ENCODE data around the gene RALGAPB. TPM values are rescaled to one million over a fixed set of nuclear protein-coding genes. Genes with fewer than 3 reads are reported as not detected.

The RALGAPB gene
- total and polyA plus RNA-seq, 2 of the 13 experiments (the other 11 are each of a cell fraction or from before 2014, with no cell fraction given): 17.6 to 30.6 TPM

DNA sequence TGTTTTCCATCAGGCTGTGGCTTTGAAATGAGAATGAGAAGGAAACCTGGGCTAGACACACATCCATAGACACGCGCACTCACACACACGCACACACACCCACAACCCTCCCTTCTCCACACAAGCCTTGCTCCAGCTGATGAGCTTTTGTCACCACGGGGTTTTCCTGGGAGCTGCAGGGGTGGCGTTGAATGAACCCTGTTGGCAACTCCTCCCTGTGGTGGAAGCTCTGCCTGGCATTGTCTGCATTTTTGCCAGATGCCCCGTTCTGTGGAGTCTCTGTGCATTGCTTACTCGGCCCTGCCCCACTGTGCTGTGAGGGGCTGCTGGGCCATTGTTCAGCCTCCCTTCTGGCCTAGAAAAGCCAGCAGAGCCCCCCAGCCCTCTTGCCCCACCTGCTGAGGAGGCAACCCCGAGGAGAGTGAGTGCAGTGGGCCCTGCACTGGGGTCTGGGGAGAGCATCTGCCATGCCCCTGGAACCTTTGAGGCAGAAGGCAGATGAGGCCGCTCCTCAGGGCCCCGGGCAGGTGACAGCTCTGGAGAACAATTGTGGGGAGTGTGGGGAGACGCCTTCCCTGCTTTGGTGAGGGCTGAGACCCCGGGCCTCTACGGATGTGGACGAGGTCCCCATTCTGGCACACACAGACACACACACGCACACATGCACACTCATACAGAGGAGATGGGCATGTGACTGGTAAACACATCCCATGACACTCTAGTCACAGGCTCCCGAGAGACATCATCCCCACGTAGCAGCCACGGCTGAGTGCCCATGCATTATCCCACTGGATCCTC is 118.2 kb downstream of the RALGAPB start (continued):
- peak; percentile 19; the same call in 1 of the 2 replicates for TF ChIP-seq CENPT (CRISPR knock-in tag; IDR thresholded peaks at IDR 0.05; ENCODE audit: low read depth)
- TF ChIP-seq KDM5B (CRISPR knock-in tag; IDR thresholded peaks at IDR 0.05; ENCODE audit: borderline replicate concordance): no peak

DNA sequence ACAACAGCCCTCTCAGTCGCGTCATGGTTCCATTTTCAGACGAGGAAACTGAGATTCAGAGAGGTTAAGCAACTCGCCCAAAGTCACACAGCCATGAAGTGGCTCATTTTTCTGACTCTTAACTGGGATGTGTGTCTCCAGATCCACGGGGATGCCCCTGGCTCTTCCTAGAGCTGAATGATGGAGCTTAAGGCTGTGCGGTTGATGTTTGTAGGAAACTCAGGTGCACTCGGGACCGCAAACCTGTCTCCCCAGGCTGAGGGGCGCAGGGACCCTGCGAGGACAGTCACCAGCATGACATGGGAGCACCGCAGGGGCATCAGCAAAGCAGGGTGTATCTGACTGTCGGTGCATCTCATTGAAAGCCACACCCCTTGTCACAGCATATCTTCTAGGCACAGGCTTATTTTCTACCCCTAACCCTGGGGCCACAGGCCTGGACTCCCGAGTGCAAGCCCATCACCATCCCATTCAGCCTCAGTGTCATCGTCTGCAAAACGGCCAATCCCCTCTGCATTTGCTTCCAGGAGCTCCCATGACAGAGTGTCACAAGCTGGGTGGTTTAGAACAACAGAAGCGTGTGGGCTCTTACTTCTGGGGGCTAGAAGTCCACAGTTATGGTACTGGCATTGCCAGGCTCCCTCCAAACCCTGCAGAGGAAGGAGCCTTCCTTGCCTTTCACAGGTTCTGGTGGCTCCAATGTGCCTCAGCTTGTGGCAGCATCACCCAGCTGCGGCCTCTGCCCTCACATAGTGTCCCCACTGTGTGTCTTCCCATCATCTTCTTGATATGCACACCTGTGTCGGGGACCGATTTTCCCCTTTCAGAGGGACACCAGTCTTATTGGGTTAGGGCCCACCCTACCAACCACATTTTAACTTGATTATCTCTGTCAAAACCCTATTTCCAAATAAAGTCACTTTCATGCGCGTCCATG is 119.1 kb downstream of the RALGAPB start:
- Histone ChIP-seq H3K4me3 (replicated peaks in 1 of 3; ENCODE audit: insufficient read depth in 1 of 3, low read depth in 2 of 3, low read length in 3 of 3) (no peak overlapping the region), H4K20me1 (ENCODE audit: insufficient read depth, low read length) (no peaks in the 10 kb centered on the region), H3K27ac (ENCODE audit: extremely low read length, insufficient read depth, low read length) (no peak overlapping the region), H3K36me3 (replicated peaks in 1 of 2; ENCODE audit: control insufficient read depth in 1 of 2, insufficient read depth in 2 of 2, low read length in 2 of 2) (no peaks in the 10 kb centered on the region), H3K4me2 (ENCODE audit: low read depth, low read length) (no peak overlapping the region), H3K9ac (ENCODE audit: insufficient read depth, low read depth, low read length) (no peak overlapping the region), H3K4me1 (ENCODE audit: insufficient read depth, low read length) (peaks cover 24% of the 10 kb centered on the region; the same call in 1 of the 2 replicates), H3K79me2 (ENCODE audit: insufficient read depth, low read length) (no peaks in the 10 kb centered on the region), H3K9me3 (ENCODE audit: low read length) (no peaks in the 10 kb centered on the region), H3K27me3 (ENCODE audit: control insufficient read depth in 1 of 2, insufficient read depth in 2 of 2, low read length in 2 of 2) (peaks cover 2 to 31% of the 10 kb centered on the region in 2 experiments; a peak in 4 of 5 replicates), H2AFZ (ENCODE audit: low read length) (no peak overlapping the region)
- POLR2A ChIA-PET: no interaction called here
- CTCF ChIA-PET (ENCODE audit: low intra/inter-chr PET ratio, low total read pairs): no interaction called here
- BruUV-seq (replicated peaks): no TSS peak
- TF ChIP-seq KDM1A (CRISPR knock-in tag; IDR thresholded peaks at IDR 0.05): 0 out of 2 replicates have a peak, but pooled peaks have one; percentile 36
- 0 out of 2 replicates have a peak, but pooled peaks have one; percentile 50 for TF ChIP-seq ZFYVE20 (CRISPR knock-in tag; IDR thresholded peaks at IDR 0.05; ENCODE audit: borderline replicate concordance, low read depth)
- peak; percentile 73 for TF ChIP-seq ZMYM3 (CRISPR knock-in tag; IDR thresholded peaks at IDR 0.05)
- TF ChIP-seq ZNF768 (CRISPR knock-in tag; IDR thresholded peaks at IDR 0.05): peak; percentile 99
- TF ChIP-seq CBFB (CRISPR knock-in tag; IDR thresholded peaks at IDR 0.05): no peak
- no peak for TF ChIP-seq SSRP1 (CRISPR knock-in tag; IDR thresholded peaks at IDR 0.05)
- TF ChIP-seq ZNF382 (CRISPR knock-in tag; IDR thresholded peaks at IDR 0.05; ENCODE audit: borderline replicate concordance): no peak
- no peak for TF ChIP-seq ZNF326 (CRISPR knock-in tag; IDR thresholded peaks at IDR 0.05; ENCODE audit: borderline replicate concordance)
- DNase-seq (ENCODE audit: low spot score) (no peak), FAIRE-seq (no peak), ATAC-seq (peak; percentile 41)
- intact Hi-C loops (cut with micrococcal nuclease; ENCODE audit: unreplicated experiment) (no loop called here), in situ Hi-C loops (cut with HindIII; ENCODE audit: extremely low pct_ligation_motif_present, low pct_unique_long_range_greater_than_20kb) (no loop called here)
- WGBS (ENCODE audit: low lambda C conversion rate): 59% methylated on average over 21 of the region's 21 CpGs
